WERI-Rb-1 (cell line): ENCODE measurements around the gene AMH.

Source experiments
- DNase-seq: peaks from one replicate; pipeline ENCODE4 v3.0.0-alpha.2; 2020
- H3K27ac ChIP-seq: fragments of 250-450 bp; sonication (Bioruptor Pico); 2 replicates; pipeline ENCODE4 v1.5.1; 2020; ENCODE audit warnings: mild to moderate bottlenecking, moderate library complexity
- H3K27me3 ChIP-seq: fragments of 250-450 bp; sonication (Bioruptor Pico); 2 replicates; pipeline ENCODE4 v1.5.1; 2021; ENCODE audit warnings: mild to moderate bottlenecking, low read depth, moderate library complexity; ENCODE audit not compliant: insufficient read depth, severe bottlenecking
- H3K36me3 ChIP-seq: fragments of 250-450 bp; sonication (Bioruptor Pico); 2 replicates; pipeline ENCODE4 v1.5.1; 2020; ENCODE audit warnings: mild to moderate bottlenecking, moderate library complexity
- H3K4me3 ChIP-seq: 2 replicates; pipeline ENCODE4 v1.5.1; 2011; ENCODE audit warnings: low read depth, mild to moderate bottlenecking, control low read depth, low read length
- H3K9me3 ChIP-seq: fragments of 250-450 bp; sonication (Bioruptor Pico); 2 replicates; pipeline ENCODE4 v1.5.1; 2021; ENCODE audit warnings: mild to moderate bottlenecking, moderate library complexity; ENCODE audit not compliant: severe bottlenecking
- TF ChIP-seq, protein P1 (sequence below): IDR thresholded peaks from 2 replicates; pipeline ENCODE4 v1.5.1; 2011; ENCODE audit warnings: low read depth, mild to moderate bottlenecking, control low read depth, inconsistent platforms, low read length

Gene AMH

DNA sequence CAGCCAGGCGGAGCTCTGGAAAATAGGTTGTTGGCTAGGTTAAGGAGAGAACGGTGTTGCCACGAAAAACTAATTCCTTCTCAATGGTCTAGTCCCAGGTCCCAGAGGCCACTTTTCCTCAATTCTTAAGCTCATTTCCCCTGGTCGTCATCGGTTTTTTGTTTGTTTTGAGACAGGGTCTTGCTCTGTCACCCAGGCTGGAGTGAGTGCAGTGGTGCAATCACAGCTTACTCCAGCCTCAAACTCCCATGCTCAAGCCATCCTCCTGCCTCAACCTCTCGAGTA lies 11.3 kb upstream of the AMH start:
- no peaks in the 10 kb centered on the region for H3K27me3 ChIP-seq
- H3K4me3 ChIP-seq, result peak overlapping the region; percentile 94
- H3K27ac ChIP-seq, result peak overlapping the region; percentile 98; the same call in 1 of the 2 replicates
- TF ChIP-seq, protein P1, sequence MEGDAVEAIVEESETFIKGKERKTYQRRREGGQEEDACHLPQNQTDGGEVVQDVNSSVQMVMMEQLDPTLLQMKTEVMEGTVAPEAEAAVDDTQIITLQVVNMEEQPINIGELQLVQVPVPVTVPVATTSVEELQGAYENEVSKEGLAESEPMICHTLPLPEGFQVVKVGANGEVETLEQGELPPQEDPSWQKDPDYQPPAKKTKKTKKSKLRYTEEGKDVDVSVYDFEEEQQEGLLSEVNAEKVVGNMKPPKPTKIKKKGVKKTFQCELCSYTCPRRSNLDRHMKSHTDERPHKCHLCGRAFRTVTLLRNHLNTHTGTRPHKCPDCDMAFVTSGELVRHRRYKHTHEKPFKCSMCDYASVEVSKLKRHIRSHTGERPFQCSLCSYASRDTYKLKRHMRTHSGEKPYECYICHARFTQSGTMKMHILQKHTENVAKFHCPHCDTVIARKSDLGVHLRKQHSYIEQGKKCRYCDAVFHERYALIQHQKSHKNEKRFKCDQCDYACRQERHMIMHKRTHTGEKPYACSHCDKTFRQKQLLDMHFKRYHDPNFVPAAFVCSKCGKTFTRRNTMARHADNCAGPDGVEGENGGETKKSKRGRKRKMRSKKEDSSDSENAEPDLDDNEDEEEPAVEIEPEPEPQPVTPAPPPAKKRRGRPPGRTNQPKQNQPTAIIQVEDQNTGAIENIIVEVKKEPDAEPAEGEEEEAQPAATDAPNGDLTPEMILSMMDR, result no peak
- no peak for DNase-seq
- no peaks in the 10 kb centered on the region for H3K9me3 ChIP-seq
- peaks cover 67% of the 10 kb centered on the region for H3K36me3 ChIP-seq

DNA sequence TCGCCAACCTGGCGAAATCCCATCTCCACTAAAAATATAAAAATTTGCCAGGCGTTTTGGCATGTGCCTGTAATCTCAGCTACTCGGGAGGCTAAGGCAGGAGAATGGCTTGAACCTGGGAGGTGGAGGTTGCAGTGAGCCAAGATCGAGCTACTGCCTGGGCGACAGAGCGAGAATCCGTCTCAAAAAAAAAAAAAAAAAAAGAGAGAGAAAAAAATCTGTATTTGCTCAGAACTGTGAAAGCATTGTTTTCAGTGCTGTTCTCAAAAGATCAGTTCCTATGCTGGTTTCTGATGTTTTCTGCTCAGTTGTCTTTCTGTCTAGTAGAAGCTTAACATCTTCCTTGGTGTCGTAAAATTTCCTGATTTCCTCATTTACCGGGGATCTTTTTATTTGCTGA lies 9.9 kb upstream of the AMH start:
- Histone ChIP-seq H3K27me3 (no peaks in the 10 kb centered on the region), H3K4me3 (no peak overlapping the region), H3K9me3 (no peaks in the 10 kb centered on the region), H3K27ac (no peak overlapping the region), H3K36me3 (peaks cover 67% of the 10 kb centered on the region)
- DNase-seq, result no peak
- TF ChIP-seq, protein P1, result no peak

DNA sequence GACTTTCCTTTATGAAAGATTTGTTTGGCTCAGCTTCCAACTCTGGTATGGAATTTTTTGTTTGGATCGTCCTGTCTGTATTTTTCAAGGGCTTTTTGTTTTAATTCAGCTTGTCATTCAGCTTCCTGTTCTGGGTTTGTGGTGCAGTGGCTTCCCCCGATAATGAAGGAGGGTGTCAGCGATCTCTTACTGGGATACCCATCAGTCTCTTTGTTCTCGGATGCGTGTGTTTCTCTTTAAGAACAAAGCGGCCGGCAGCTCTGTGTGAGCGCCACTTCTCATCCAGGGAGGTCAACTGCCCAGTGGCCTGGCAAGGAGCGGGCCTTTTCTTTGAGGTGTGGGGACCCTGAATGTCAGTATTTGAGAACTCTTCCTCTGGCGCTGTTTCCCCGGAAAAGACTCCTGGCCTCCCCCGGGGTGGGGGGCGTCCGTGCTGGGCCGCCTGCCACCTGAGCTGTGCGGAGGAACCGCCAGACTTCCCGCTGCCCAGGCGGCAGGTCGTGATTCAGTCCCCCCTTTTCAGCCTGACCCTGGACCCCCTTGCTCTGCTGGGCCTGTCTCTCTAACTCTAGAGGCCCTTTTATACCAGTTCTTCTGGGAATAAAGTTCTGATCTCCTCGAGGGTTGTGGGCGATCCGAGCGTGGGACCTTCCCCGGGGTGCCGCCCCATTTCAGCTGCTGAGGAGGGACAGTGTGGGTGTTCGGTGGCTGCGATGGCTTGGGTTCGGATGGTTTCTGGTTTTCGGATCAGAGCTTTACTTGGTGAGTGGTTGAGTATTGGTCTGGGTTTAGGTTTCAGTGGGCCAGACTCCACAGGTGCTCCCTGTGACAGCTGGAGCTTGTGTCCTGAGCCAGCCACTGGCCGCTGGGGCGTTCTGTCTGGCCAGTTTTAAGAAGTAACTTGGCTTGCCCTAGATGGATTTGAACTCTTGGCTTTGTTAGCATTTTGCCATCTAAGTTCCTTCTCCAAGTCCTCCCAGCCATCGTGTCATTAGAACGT lies 9.1 kb upstream of the AMH start:
- H3K36me3 ChIP-seq, result peaks cover 67% of the 10 kb centered on the region
- TF ChIP-seq, protein P1, result no peak
- no peaks in the 10 kb centered on the region for H3K27me3 ChIP-seq
- no peaks in the 10 kb centered on the region for H3K9me3 ChIP-seq
- no peak overlapping the region for H3K27ac ChIP-seq
- no peak overlapping the region for H3K4me3 ChIP-seq
- DNase-seq, result no peak

DNA sequence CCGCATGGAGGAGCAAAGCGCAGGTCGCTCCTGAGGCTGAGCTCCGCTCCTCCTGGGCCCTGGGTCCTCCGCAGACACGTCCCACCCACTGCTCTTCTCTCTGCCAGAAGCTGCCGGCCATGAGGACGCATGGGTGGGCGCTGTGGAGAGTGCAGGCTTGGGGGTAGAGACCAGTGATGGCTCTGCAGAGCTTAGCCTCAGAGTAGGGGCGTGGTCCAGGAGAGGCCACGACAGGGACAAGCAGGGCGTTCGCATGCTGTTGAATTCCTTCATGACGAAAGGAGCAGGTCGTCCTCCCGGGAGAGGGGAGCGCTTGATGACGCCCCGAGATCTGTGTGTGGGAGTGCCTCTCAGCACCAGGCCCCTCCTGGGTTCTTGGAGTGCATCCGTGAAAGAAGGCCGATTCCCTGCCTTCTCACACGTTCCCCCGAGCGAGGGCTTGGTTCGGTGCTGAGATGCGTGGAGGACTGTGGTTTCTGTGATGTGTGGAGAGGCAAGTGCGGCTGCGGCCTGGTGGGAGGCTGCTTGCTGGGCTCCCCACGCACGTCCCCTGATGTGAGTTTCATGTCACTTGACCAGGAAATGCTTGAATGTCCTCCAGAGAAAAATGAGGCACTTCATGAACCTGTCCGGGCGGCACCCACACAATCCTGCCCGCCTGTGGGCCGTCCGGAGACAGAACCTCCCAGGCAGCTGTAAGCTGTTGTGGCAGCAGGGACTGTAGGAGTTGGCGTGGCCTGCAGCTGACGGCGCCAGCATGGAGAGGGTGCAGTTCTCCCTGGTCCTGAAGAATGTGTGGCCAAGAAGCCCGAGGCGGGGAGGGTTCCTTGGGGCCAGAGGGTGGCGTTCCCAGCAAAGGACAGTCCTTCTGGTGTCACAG lies 8.0 kb upstream of the AMH start:
- TF ChIP-seq, protein P1, result no peak
- no peak for DNase-seq
- H3K27me3 ChIP-seq, result no peaks in the 10 kb centered on the region
- peaks cover 77% of the 10 kb centered on the region for H3K36me3 ChIP-seq
- no peak overlapping the region for H3K27ac ChIP-seq
- H3K4me3 ChIP-seq, result no peak overlapping the region
- no peaks in the 10 kb centered on the region for H3K9me3 ChIP-seq

DNA sequence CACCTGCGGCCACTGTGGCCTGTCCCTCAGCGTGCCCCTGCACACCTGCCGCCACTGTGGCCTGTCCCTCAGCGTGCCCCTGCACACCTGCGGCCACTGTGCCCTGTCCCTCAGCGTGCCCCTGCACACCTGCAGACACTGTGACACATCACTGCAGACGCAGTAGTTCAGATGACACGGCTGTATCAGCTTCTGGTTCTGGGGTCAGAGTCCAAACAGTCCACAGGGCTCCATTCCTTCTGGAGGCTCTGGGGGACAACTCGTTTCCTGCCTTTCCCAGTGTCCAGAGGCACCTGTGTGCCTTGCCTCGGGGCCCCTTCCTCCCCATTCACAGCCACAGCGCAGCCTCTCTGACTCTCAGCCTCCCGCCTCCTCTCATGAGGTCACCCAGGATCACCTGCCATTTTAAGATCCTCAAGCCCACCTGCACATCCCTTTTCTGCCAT lies 7.0 kb upstream of the AMH start:
- Histone ChIP-seq H3K27me3 (no peaks in the 10 kb centered on the region), H3K4me3 (no peak overlapping the region), H3K27ac (no peak overlapping the region), H3K9me3 (no peaks in the 10 kb centered on the region), H3K36me3 (peaks cover 87% of the 10 kb centered on the region)
- no peak for DNase-seq
- TF ChIP-seq, protein P1, result no peak
